GM12864 (cell line): Measurements from ENCODE around the gene IGFBP4.
"Not testable (repeated sequence)": the region's sequence is repeated elsewhere in the genome, so short reads cannot be mapped to it uniquely, and the experiment has no call there.

Source experiments
- DNase-seq: peaks from one replicate; pipeline ENCODE4 v3.0.0-alpha.2; 2011; ENCODE audit warnings: low read depth
- H3K4me3 ChIP-seq: 2 replicates; pipeline ENCODE4 v1.5.1; 2011; ENCODE audit warnings: mild to moderate bottlenecking, low read depth, low read length, control low read depth
- TF ChIP-seq, protein P1 (sequence below): IDR thresholded peaks from 2 replicates; pipeline ENCODE4 v1.5.1; 2011; ENCODE audit warnings: low read depth, mild to moderate bottlenecking, moderate library complexity, low read length, control low read depth, inconsistent platforms; ENCODE audit errors: missing control alignments

Gene IGFBP4

GRCh38 chr17:40443196-40443987 lies at the start of gene IGFBP4:
IGFBP4 (plus strand) TSS chr17:40443450; CDS start chr17:40443736, 286 bp downstream.
- peak; percentile 18 for DNase-seq
- peak within 1 kb of the TSS; percentile 26 for H3K4me3 ChIP-seq

DNA sequence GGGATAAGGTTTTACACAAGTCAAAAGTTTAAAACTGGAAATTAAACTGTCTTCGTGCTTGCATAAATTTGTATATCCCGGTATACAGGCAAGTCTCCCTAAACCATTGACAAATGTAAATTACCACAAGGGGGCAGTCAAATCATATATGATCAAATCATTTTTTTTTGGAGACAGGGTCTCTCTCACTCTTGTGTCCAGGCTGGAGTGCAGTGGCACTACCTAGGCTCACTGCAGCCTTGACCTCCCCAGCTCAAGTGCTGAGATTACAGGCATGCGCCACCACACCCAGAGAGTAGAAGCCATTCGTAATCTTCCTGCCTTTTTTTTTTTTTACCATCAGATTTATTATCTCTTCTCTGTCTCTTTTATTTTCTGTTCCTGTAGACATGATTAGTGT lies 44.1 kb upstream of the IGFBP4 start:
- DNase-seq, result no peak

More at GRCh38 chr17:40443196-40443987, at the start of gene IGFBP4:
- TF ChIP-seq, protein P1, sequence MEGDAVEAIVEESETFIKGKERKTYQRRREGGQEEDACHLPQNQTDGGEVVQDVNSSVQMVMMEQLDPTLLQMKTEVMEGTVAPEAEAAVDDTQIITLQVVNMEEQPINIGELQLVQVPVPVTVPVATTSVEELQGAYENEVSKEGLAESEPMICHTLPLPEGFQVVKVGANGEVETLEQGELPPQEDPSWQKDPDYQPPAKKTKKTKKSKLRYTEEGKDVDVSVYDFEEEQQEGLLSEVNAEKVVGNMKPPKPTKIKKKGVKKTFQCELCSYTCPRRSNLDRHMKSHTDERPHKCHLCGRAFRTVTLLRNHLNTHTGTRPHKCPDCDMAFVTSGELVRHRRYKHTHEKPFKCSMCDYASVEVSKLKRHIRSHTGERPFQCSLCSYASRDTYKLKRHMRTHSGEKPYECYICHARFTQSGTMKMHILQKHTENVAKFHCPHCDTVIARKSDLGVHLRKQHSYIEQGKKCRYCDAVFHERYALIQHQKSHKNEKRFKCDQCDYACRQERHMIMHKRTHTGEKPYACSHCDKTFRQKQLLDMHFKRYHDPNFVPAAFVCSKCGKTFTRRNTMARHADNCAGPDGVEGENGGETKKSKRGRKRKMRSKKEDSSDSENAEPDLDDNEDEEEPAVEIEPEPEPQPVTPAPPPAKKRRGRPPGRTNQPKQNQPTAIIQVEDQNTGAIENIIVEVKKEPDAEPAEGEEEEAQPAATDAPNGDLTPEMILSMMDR, result peak; percentile 55

GRCh38 chr17:40402668-40403067 lies 40.6 kb upstream of the IGFBP4 start:
- no peak overlapping the region for H3K4me3 ChIP-seq
- no peak for DNase-seq
- TF ChIP-seq, protein P1, result no peak

More for the DNA sequence above, 44.1 kb upstream of the IGFBP4 start:
- TF ChIP-seq, protein P1, result no peak
- no peak overlapping the region for H3K4me3 ChIP-seq

GRCh38 chr17:40404003-40404402 lies 39.2 kb upstream of the IGFBP4 start:
- no peak overlapping the region for H3K4me3 ChIP-seq
- TF ChIP-seq, protein P1, result no peak
- no peak for DNase-seq

DNA sequence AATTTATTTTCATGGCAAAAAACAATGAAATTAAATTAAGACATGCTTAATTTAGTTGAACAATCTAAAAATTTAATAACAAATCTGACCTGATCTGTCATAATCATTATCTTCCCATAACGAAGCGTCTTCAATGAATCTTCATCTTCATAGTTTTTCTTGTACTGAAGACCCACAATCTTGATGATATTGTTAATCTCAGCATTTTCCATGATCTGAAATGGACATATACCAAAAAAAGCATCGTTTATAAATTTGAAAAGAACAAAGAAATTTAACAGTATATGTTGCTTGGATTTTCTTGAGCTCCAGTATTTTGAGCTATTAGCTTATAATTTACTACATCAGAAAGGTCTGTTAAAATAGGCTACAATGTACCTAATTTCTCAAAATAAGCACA lies 35.8 kb upstream of the IGFBP4 start:
- TF ChIP-seq, protein P1, result no peak
- no peak overlapping the region for H3K4me3 ChIP-seq
- no peak for DNase-seq

- not testable (repeated sequence) for DNase-seq, H3K4me3 ChIP-seq
Measured at GRCh38 chr17:40409540-40409939, 33.7 kb upstream of the IGFBP4 start.

DNA sequence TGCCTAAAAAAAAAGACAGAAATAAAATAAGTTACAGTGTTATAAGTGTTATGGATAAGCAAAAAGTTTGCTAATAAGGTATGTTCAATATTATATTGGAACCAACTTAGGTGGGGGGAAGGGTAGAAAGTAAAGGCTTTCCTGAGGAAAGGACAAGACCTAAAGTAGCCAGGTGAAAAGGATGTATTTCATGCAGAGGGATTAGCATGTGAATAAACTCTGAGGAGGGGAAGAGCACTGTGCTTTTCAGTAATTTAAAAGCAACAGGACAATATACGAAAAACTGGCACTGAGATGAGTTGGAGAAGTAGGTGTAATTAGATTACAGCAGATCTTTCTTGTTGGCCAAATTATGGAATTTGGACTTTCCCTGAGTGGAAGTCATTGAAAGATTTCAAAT lies 33.2 kb upstream of the IGFBP4 start:
- H3K4me3 ChIP-seq, result no peak overlapping the region
- TF ChIP-seq, protein P1, result no peak
- DNase-seq, result no peak
